ENCODE results near the gene ARHGAP15.
A peak's percentile ranks its signal among the peaks of the same experiment; 100 is the strongest.
"Not testable (repeated sequence)": the region's sequence is repeated elsewhere in the genome, so short reads cannot be mapped to it uniquely, and the experiment has no call there.

The ARHGAP15 gene

DNA sequence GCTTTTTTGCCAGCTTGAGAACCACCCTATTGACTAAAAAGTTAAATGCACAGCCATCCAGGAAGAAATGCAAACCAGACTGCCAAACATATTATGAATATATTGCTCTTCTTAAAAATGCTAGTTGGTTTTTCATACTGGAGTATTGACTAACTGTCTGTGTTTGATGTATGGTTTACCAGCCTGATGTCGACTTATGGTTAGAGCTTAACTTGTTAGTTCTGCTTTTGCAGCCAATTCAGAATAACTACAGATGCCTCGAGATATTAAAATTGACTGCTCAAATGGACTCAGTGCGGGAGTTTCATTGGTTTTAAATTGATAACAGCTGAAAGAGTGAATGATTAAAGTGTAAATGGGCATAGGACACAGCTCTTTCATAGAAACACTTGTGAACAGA, 369.8 kb downstream of the ARHGAP15 start:
- DNase-seq = no peak

DNA sequence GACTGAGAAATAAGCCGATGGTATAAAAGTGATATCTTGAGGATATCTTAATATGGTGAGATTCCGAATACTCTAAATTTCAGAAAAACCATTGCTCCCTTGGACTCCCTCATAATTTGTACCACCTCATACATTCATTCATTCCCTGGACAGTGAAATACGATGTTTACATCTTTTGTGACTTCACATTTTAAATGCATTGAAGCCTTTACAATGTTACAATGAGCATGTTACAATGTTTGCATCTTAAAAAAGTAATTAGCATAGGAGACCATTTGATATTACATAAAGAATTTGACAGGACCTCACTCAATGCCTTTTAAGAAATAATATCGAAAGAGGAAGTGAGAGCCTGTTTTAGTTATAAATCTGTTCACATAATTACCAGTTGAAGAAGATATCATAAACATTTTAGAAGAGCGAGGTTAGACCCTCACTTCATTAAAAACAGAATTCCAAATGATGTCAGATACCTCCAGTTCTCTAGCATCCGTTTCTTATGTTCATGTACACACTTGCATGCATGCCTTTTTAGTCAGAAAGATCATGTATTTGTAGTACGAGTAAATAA, 372.0 kb downstream of the ARHGAP15 start:
- no peak for DNase-seq

DNA sequence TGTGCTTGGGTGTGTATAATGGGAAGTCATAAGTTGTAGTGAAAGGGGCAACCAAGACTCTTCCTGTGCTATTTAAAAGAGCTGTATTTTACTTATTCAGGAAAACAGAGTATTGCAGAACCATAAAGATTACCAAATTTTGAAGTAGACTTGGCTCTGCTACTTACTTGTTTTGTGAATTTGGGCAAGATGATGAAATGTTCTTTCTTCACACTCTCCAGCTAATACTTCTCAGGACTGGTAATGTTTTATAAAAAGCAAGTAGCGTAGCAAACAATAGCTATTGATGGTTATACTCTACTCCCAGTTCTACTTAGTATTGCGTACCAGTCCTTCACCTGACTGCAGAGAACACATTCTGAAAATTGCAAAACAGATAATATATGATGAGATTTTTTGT, 374.1 kb downstream of the ARHGAP15 start:
- no peak for DNase-seq

DNA sequence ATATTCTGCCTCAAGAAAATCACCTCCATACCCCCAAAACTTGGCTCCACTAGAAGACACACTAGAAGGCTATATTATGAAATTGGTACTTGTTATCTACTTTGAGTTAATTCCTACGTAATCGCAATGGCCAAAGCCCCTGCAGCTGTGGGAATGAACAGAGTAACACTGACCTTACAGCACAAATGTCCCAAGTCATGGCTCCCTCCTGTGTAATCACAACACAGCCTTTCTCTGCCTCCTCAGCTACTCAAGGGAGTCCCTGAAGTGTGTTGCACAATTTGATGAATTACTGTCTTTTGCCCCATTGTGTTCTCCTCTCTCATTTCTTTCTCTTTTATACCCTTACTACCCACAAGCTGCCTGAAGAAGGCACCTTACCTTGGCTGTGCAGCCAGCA, 375.2 kb downstream of the ARHGAP15 start:
- DNase-seq = no peak

DNA sequence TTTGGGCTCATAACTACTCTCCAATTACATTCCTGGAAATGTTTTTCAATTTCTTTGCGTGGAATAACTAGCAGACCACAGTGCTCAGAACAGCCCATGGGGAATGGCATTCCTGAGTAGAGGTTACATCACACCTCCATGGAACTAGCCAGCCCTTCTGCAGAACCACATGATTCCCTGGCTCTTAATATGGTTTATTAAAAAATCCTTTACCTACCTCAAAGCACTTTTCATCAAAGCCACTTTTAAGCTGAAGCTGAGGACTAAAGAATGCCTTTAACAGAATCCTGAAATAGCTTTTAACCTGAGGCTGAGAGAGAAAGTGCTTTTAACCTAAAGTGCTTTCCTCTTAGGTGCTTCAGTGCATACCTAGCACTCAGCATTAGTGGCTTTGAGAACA, 376.3 kb downstream of the ARHGAP15 start:
- no peak for DNase-seq

DNA sequence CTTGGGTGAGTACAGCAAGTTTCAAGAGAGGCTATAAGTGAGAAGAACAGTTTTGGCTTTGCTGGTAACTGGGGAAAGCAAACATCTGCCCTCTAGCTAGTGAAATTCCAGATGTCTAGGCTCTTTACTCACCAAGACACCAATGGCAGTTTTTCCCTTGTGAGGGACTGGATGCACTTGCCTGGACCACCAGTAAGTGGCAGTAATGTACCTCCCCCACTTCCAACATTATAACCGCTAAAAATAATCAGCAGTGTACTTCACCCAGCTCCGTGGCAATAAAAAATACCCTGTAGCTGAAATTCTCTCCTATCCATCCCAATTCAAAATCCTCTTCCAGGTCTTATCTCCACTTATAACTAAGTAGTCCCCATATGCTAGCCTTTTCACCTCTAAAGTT, 383.9 kb downstream of the ARHGAP15 start:
- DNase-seq = peak; percentile 31

DNA sequence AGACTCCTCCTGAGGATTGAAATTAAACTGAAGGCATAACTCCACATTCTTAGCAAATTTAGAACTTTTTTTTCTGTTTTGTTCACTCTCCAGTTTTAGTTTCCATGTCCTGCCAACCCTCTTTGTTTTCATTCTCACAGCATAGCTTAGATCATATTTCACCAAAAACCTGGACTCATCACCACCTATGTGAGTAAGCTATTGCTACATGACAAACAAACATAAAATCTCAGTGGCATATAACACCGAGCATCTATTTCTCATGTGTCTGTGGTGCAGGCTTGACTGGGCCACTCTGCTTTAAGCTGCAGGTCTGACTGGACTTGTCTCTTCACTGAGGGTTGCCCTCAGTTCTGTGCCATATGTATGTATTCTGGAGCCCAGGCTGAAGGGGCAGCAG, 385.2 kb downstream of the ARHGAP15 start:
- DNase-seq = no peak

DNA sequence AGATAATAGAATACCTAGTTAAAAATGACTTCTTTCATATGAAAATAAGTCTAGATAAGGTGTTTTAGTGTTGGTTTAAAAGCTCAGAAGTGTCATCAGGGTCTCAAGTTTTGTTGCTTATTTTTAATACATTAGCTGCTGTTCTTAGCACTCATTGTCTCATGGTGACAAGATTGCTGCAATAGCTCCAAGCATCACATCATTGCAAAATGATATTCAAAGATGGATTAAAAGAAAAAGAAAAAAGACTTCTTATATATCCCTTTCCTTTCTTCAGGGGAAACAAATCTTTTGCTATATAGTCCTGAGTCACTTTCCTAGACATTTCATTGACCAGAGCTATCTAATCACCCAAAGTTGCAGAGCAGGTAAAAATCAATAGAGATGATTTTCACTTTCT, 386.1 kb downstream of the ARHGAP15 start:
- no peak for DNase-seq

DNA sequence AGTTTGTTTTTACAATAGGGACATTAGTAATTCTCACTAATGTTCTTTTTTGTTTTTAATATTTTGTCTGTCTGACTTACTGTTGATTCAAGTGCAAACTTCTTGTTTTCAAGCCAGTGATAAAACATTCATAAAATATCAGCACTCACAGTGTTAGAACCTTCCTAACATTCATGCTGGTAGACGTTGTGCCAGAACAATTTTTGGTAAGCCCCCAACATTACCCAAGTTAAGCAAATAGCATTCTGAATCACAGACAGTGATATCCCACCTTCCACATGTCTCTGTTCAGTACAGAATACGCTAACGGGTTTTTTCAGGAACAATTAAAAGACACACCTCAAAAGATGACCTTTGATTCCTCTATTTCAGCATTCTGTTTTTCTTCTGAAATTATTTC, 390.3 kb downstream of the ARHGAP15 start:
- DNase-seq = no peak

DNA sequence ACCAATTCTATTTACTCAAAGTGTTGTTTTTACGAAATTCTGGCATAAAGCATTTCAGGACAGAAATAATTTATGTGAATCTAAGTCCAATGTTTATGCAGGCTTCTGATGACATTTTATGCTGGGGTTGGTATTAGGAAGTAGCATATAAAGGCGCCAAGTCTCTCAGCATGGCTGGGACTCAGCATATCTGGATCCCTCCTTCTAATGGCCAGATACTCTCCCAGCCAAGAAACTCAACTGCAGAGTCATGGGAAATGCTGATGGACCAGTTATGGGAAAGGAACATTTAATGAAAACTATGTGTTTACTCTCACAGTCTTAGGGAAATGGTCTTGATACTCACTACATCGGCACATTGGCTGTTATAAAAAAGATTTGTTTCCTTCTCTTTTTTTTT, 392.2 kb downstream of the ARHGAP15 start:
- no peak for DNase-seq

DNA sequence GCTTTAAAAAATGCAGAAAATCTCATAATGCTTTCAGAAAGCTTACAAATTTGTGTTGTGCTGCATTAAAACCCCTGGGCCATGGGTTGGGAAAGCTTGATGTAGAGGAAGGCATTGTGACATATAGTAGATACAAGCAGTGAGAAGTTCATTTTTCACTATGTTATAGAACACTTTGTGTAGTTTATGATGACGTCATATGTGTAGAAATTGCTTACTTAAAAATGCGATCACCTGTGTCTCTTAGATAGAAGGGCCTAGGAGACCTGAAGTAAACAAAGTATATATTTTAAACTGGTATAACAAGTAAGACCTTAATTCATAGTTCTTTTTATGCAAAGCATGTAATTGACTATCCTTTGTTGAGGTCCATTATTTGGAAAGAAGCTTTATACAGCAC, 393.5 kb downstream of the ARHGAP15 start:
- DNase-seq = no peak

DNA sequence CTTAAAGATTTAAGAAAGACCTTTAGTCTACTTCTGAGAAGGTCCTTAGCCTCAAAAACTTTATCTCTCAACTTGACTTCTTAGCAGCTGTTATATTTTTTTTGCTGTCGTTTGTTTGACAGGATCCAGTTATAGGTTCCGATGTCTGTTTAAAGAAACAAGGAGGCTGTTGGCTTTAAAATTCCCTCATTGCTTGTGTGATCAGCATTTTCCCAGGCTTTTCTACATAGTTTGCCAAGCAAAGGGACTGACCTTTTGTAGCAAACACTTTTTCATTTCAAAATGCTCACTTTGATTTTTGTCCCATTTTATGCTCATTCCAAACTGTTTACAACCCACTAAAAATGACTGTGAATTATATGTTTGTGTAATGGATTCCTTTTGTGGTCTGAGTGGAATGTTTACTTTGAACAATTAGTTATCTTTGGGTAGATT, 394.9 kb downstream of the ARHGAP15 start:
- no peak for DNase-seq

DNA sequence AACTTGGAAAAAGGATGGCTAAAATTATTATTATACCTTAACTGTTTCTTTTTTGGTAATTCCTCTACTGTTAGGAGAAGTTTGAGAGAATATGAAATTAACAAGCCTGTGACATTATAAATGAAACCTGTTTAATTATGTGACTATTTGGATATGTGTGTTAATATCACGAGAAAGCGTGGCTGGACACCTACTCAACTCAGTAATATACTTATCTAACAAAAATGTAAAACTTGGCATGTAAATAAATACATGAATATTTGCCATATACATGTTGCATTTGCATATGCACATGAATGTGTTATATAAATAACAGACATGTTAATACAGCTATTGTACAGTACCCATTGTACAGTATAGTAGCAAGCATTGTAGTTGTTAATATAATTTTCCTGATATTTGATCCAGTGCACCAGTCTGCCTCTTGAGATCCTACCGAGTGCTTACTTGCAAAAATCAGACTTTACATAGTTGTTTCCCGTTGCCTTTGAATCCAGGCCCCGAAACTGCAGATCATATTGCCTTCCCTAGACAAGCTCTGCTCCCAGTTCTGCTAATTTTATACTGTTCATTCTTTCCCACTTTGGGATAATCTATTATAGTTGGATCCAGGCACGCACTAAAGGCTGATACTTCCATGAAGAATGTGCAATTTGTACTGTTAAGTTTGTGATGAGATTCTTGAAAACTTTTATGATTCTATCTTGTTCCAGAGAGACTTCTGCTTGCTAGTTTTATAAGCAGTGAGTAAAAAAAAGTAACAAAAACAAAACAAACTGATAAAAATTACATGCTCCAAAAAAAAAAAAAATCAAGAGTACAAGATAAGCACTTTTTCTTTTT, 395.6 kb downstream of the ARHGAP15 start:
- DNase-seq = no peak

DNA sequence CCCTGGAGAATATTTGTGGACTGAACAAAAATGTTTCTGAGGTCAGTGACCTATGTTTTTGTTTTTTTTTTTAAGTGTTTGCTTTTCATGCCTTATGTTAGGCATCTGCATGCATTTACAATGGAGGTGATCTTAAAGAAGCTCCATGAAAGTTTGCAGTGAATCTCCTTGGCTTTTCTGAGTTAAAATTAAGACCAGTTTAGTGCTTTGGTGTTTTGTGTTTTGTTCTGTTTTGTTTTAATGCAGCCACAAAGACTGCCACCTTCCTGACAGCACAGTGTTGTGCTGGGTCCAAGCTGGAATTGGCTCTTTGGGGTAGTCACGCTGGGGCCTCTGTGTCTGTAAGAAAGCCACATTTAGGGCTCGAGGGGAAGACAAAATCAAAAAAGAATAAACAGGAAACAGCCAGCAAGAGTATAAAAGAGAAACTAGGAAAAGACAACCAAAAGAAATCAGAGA, 396.2 kb downstream of the ARHGAP15 start:
- no peak for DNase-seq

DNA sequence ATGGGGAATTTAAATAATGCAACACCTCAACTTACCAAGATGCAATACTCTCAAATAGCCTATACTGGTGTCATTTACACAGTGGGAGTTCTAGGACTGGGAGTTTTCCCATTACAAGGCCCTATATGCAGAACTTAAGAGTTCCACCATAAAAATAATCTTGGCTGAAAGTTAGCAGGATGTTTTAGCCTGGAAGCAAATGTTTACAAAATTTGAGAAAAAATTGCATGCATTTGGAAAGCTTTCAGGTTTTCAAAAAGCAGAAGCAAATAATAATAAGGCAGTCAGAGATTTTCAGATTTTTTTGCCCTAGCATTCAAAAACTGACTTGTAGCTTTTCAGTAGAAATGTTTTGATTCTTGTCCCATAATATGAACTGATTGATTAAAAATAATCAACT, 397.3 kb downstream of the ARHGAP15 start:
- DNase-seq = no peak

DNA sequence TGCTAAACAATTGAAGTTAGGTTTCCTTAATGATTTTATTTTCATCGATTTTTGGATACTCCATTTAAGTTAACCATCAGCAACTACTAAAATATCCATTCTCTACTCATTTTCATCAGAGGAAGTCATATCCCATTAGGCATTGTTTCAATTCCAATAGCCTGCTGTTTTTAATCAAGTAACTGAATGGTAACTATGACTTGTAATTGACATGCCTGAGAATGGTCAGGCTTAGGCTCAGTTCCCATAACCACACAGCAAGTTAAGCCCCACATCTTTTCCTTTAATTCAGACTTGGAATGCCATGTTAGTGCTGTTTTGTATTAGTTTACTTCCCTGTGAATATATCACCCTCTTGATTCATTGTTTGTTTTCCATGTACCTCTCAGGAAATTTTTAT, 398.8 kb downstream of the ARHGAP15 start:
- DNase-seq = no peak

DNA sequence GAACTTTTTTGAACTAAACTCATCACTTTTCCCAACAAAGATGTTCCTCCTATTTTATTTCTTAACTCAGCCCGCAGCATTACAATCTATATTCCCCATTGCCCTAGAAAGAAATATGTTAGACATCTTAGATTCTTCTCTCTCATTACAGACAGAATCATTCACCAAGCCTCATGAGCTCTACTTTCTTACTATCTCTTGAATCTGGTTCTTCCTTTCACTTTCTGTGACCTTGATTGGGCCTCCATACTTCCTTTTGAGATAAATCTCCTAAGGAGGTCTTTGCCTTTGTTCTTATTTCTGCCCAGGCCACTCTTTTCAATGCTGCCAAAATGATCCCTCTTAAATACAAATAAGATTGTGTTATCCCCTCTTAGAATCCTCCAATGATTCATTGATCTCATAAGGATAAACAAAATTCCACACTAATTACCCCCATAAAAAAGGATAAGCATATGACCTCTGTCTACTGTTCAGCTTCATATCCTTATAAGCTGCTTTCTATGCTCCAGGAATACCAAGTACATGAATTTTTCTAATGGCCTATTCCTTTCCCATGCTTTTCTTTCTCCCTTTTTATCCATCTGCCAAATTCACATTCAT, 400.0 kb downstream of the ARHGAP15 start:
- no peak for DNase-seq

DNA sequence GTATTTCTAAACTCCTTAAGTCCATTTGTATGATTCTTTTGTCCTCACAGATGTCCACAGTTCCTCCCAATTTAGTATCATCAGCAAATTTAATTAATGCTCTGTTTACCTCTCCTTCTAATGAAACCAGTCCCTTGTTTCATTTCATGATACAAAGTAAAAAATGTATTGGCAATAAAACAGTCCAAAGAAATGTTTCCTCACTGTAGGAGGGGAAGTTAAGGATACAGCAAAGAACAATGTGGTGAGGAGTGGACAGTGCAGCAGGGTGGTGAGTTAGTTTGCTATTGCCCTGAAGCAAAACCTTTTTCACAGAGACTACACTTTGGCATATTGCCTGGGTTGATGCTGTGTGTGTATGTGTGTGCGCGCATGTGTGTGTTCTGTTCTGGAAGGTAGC, 401.5 kb downstream of the ARHGAP15 start:
- DNase-seq = no peak

DNA sequence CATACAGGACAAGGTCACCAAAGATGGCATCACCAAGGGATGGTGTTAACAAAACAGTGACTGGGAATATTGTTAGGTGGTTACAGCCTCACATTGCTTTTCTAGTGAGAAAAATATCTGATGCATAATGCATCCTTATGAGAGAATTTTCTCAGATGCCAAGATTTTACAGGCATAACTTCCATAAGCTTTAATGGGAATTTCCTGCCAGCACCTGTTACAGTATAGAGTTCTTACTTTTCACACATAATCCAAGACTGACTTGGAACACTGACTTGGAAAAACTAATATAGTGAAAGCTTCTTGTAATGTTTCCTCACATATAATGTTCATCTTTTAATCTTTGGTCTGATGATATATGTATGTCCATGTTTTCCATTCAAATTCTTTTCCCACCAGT, 402.8 kb downstream of the ARHGAP15 start:
- no peak for DNase-seq

DNA sequence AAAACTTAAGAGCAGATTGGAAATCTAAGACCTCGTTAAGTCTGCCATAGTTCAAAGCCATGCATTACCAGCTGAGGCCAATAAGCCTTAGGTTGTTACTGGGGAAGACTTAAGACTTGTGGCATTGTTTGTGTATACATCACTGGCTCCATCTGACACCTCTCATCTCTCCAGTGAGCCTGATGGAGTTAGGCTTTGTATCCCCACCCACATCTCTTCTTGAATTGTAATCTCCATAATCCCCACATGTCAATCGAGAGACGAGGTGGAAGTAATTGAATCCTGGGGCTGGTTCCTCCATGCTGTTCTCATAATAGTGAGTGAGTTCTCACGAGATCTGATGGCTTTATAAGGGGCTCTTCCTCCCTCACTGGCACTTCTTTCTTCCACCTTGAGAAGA, 404.6 kb downstream of the ARHGAP15 start:
- no peak for DNase-seq

DNA sequence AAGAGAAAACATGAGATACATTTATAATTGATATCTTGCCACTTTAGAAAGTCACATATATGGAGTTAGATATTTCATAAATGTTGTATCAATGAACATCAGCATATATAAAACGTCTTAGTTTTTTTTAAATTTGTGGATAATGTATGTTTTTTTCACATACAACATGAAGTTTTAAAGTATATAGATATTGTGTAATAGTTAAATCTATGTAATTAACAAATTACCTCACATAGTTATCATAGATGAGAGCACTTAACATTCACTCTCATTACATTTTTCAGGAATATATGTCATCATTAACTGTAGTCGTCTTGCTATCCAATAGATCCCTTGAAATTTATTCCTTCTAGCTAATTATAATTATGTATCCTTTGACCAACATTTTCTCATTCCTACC, 406.6 kb downstream of the ARHGAP15 start:
- no peak for DNase-seq

DNA sequence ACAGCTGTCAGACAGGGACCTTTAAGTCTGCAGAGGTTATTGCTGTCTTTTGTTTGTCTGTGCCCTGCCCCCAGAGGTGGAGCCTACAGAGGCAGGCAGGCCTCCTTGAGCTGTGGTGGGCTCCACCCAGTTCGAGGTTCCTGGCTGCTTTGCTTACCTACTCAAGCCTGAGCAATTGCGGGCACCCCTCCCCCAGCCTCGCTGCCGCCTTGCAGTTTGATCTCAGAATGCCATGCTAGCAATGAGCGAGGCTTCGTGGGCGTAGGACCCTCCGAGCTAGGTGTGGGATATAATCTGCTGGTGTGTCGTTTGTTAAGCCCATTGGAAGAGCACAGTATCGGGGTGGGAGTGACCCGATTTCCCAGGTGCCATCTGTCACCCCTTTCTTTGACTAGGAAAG, 412.7 kb downstream of the ARHGAP15 start:
- not testable (repeated sequence) for DNase-seq

DNA sequence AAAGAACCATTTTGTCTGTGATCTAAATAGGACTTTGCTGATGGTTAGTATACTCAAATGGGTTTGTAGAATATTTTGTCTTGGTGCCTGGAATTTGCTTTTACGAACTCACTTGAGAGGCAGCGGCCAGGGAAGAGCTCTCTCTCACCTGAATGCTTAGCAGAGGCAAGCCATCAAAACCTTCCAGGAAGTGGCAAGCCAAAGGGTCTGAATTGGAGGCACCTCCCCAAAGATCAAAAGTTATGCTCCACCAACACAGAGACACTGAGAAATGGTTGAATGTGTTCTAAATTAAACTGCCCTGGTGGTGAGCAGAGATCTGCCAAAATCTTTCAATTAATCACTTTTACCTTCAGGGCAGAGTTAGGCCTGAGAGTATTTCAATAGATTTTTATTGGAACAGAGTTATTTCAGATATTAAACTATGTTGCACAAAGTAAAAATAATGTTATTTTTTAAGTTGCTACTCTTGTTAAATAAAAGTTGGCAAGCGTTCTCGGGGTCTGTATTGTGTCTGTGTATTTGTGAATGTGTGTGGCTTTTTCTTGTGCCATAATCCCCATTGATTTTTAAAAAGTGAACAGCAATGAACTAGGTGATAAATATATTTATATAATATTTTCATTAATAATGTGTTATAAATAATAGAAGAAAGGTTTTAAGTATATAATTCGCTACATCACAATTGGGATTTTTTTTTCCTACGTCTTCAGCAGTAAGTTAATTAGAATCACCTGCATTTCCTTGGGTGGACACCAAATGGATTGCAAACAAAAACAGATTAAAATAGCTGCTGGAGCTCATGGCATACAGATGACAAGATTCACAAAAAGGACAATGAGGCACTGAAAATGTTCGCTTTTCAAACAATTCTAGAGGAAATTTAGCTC, 416.1 kb downstream of the ARHGAP15 start:
- no peak for DNase-seq

DNA sequence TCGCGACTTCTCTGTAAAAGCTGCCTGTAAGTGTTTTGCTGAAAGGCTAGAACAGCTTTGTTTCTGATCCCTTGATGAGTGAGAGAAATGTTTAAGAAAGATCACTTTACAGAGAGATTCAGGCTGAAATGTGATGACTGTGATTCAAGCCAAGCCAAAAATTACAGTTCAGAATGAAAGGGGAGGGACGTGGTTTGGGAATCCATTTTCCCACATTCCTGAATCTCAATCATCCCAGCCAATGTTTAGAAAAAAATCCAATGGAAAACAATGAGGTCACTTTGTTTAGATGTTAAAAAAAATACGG, 416.7 kb downstream of the ARHGAP15 start:
- DNase-seq = no peak
